ENCODE data around the gene MOCS3.

- no peak for TF ChIP-seq CTCF (IDR thresholded peaks at IDR 0.05)
- TF ChIP-seq POLR2A (IDR thresholded peaks at IDR 0.05), result no peak
Measured at GRCh38 chr20:50991076-50991475, 32.5 kb downstream of the MOCS3 start.
